HepG2 (cell line): ENCODE measurements around the gene CAPN10. TPM values are rescaled to one million over a fixed set of nuclear protein-coding genes. Genes with fewer than 3 reads are reported as not detected.

ENCODE experiments used
- AKNA ChIP-seq: sonication (generic); formaldehyde crosslinking; IDR thresholded peaks from 2 replicates; pipeline ENCODE4 v1.4.0; 2020; ENCODE audit warnings: missing genetic modification reagents, borderline replicate concordance
- CENPT ChIP-seq: sonication (generic); formaldehyde crosslinking; IDR thresholded peaks from 2 replicates; pipeline ENCODE4 v1.8.0; 2022; ENCODE audit warnings: low read depth, mild to moderate bottlenecking, moderate library complexity, missing genetic modification reagents
- ELK4 ChIP-seq: sonication (generic); formaldehyde crosslinking; IDR thresholded peaks from 2 replicates; pipeline ENCODE4 v1.9.0; 2021; ENCODE audit warnings: missing genetic modification reagents, borderline replicate concordance
- GZF1 ChIP-seq: sonication (generic); formaldehyde crosslinking; IDR thresholded peaks from 2 replicates; pipeline ENCODE4 v1.5.1; 2020; ENCODE audit warnings: mild to moderate bottlenecking, missing genetic modification reagents
- KMT2B ChIP-seq: IDR thresholded peaks from 2 replicates; pipeline ENCODE4 v1.6.1; 2016; ENCODE audit warnings: missing genetic modification reagents, missing compliant biosample characterization
- MXD4 ChIP-seq: IDR thresholded peaks from 2 replicates; pipeline ENCODE4 v1.6.1; 2016; ENCODE audit warnings: mild to moderate bottlenecking, missing biosample characterization, missing genetic modification reagents
- NCOA2 ChIP-seq: sonication (generic); formaldehyde crosslinking; IDR thresholded peaks from 2 replicates; pipeline ENCODE4 v1.8.0; 2022; ENCODE audit warnings: inconsistent platforms
- PAF1 ChIP-seq: IDR thresholded peaks from 2 replicates; pipeline ENCODE4 v1.6.1; 2016; ENCODE audit warnings: missing genetic modification reagents, missing compliant biosample characterization
- RFX3 ChIP-seq: IDR thresholded peaks from 2 replicates; pipeline ENCODE4 v1.6.1; 2016; ENCODE audit warnings: missing biosample characterization, missing genetic modification reagents
- SYNCRIP ChIP-seq: fragments of 200-400 bp; formaldehyde crosslinking; IDR thresholded peaks from 2 replicates; pipeline ENCODE4 v1.6.1; 2018; ENCODE audit warnings: mild to moderate bottlenecking, low read depth, low read length; ENCODE audit not compliant: insufficient read depth
- THAP11 ChIP-seq: IDR thresholded peaks from 2 replicates; pipeline ENCODE4 v1.6.1; 2016; ENCODE audit warnings: missing biosample characterization, missing genetic modification reagents
- TP53 ChIP-seq: sonication (generic); formaldehyde crosslinking; conservative IDR thresholded peaks from 2 replicates; pipeline ENCODE4 v1.4.0; 2020; ENCODE audit warnings: missing genetic modification reagents
- ZNF101 ChIP-seq: sonication (generic); formaldehyde crosslinking; IDR thresholded peaks from 2 replicates; pipeline ENCODE4 v1.4.0; 2020; ENCODE audit warnings: mild to moderate bottlenecking, low read depth, missing genetic modification reagents, borderline replicate concordance
- ZNF280D ChIP-seq: sonication (generic); formaldehyde crosslinking; IDR thresholded peaks from 2 replicates; pipeline ENCODE4 v1.5.1; 2020; ENCODE audit warnings: mild to moderate bottlenecking, missing genetic modification reagents
- ZNF367 ChIP-seq: sonication (generic); formaldehyde crosslinking; IDR thresholded peaks from 2 replicates; pipeline ENCODE4 v1.4.0; 2020; ENCODE audit warnings: missing genetic modification reagents, borderline replicate concordance
- ZNF451 ChIP-seq: sonication (generic); formaldehyde crosslinking; IDR thresholded peaks from 2 replicates; pipeline ENCODE4 v1.5.0; 2020; ENCODE audit warnings: mild to moderate bottlenecking, missing genetic modification reagents
- ZNF543 ChIP-seq: sonication (generic); formaldehyde crosslinking; IDR thresholded peaks from 2 replicates; pipeline ENCODE4 v1.4.0; 2020; ENCODE audit warnings: mild to moderate bottlenecking, missing genetic modification reagents
- ZNF629 ChIP-seq: sonication (generic); formaldehyde crosslinking; conservative IDR thresholded peaks from 2 replicates; pipeline ENCODE4 v1.5.0; 2020; ENCODE audit warnings: missing genetic modification reagents
- ZNF7 ChIP-seq: IDR thresholded peaks from 2 replicates; pipeline ENCODE4 v1.6.1; 2016; ENCODE audit warnings: missing biosample characterization, missing genetic modification reagents
- ZNF768 ChIP-seq: sonication (generic); formaldehyde crosslinking; IDR thresholded peaks from 2 replicates; pipeline ENCODE4 v1.4.0; 2020; ENCODE audit warnings: missing genetic modification reagents
- ZNF773 ChIP-seq: sonication (generic); formaldehyde crosslinking; IDR thresholded peaks from 2 replicates; pipeline ENCODE4 v1.4.0; 2020; ENCODE audit warnings: missing genetic modification reagents, borderline replicate concordance
- ZZZ3 ChIP-seq: sonication (generic); formaldehyde crosslinking; IDR thresholded peaks from 2 replicates; pipeline ENCODE4 v1.4.0; 2020; ENCODE audit warnings: missing genetic modification reagents, mild to moderate bottlenecking, borderline replicate concordance
- polyA plus RNA-seq, 8 experiments: library from polyadenylated mRNA; depleted of rRNA in 3 of 8; stranded (reverse) in 7 of 8; unstranded in 1 of 8; fragments of >200 nt; fragmentation: Illumina TruSeq in 4 of 8; extraction: Trizol in 4 of 8; gene quantifications; 2 replicates each; pipeline versions ENCODE4 v1.2.1 to v1.2.3, GENCODE V29; 2011 to 2016; ENCODE audit warnings: low read depth in 4 of 8, missing spikeins in 1 of 8, mixed read lengths in 1 of 8; ENCODE audit not compliant: insufficient read depth in 1 of 8
- total RNA-seq, 5 experiments: library from RNA; depleted of rRNA; stranded (reverse); fragments of >200 nt; fragmentation: Illumina TruSeq; extraction: Trizol; gene quantifications; 2 replicates each; pipeline ENCODE4 v1.2.3, GENCODE V29; 2016; ENCODE audit warnings: low read depth in 1 of 5

The CAPN10 gene
- total and polyA plus RNA-seq, 2 of the 13 experiments (the other 11 are each of a cell fraction or from before 2014, with no cell fraction given), result 27.6 to 32.4 TPM

- TF ChIP-seq ELK4 (CRISPR knock-in tag) (no peak), ZNF7 (CRISPR knock-in tag) (no peak), ZNF451 (CRISPR knock-in tag) (peak; percentile 77; the same call in 1 of the 2 replicates), MXD4 (CRISPR knock-in tag) (peak; percentile 84), KMT2B (CRISPR knock-in tag) (peak; percentile 52), ZNF768 (CRISPR knock-in tag) (0 out of 2 replicates have a peak, but pooled peaks have one; percentile 44), ZNF629 (CRISPR knock-in tag) (peak; percentile 21; the same call in 1 of the 2 replicates), THAP11 (CRISPR knock-in tag) (peak; percentile 82), RFX3 (no peak), NCOA2 (CRISPR knock-in tag) (peak; percentile 58; the same call in 1 of the 2 replicates), ZZZ3 (peak; percentile 35; the same call in 1 of the 2 replicates), TP53 (CRISPR knock-in tag) (no peak), ZNF367 (CRISPR knock-in tag) (no peak), ZNF773 (CRISPR knock-in tag) (no peak), PAF1 (CRISPR knock-in tag) (no peak), ZNF101 (CRISPR knock-in tag) (no peak), CENPT (CRISPR knock-in tag) (no peak), GZF1 (CRISPR knock-in tag) (no peak; the same call in 1 of the 2 replicates), AKNA (CRISPR knock-in tag) (no peak), ZNF280D (CRISPR knock-in tag) (no peak; the same call in 1 of the 2 replicates), ZNF543 (CRISPR knock-in tag) (peak; percentile 79), SYNCRIP (no peak)
Observed at GRCh38 chr2:240626531-240627300, 40.2 kb downstream of the CAPN10 start (continued).
